Measurements from ENCODE around the gene ANO1.

ANO1 gene

DNA sequence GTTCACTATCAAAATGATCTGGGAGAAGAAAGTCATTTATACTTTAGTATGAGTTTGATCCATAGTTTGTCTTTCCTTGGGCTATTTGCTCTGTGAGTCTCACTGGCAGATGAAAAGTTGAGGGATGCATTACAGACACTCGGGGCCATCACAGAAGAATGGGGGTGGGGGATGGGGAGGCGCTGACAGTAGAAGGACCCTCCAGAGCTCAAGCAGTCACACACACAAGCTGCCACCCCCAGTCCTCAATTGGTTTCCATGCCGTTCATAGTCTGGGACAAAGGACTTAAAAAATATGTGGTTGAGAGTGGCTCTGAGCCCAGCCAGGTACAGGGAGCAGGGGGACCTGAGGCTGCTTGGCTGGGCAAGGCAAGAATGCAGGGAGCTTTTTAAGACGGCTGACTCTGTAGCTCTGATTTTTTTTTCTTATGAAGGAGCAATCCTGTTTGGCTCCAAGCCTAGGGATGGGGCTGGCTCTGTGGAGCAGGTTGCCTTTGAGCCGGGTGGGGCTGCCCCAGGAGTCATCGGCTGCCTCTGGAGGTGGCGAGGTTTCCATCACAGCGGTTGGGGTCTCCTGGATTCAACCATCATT lies 13.3 kb upstream of the ANO1 start:
- TF ChIP-seq ZBTB7A (IDR thresholded peaks at IDR 0.05; ENCODE audit: low read depth) (no peak), TAF1 (IDR thresholded peaks at IDR 0.05; ENCODE audit: low read depth) (no peak), CEBPB (IDR thresholded peaks at IDR 0.05) (no peak), FOXM1 (IDR thresholded peaks at IDR 0.05; ENCODE audit: borderline replicate concordance, low read depth) (no peak), RAD21 (IDR thresholded peaks at IDR 0.05; ENCODE audit: low read depth) (no peak), MAX (IDR thresholded peaks at IDR 0.05) (no peak), EP300 (IDR thresholded peaks at IDR 0.05; ENCODE audit: borderline replicate concordance) (no peak)

GRCh38 chr11:70065318-70066135 lies 12.6 kb upstream of the ANO1 start:
- TF ChIP-seq EP300 (IDR thresholded peaks at IDR 0.05; ENCODE audit: borderline replicate concordance) = no peak

DNA sequence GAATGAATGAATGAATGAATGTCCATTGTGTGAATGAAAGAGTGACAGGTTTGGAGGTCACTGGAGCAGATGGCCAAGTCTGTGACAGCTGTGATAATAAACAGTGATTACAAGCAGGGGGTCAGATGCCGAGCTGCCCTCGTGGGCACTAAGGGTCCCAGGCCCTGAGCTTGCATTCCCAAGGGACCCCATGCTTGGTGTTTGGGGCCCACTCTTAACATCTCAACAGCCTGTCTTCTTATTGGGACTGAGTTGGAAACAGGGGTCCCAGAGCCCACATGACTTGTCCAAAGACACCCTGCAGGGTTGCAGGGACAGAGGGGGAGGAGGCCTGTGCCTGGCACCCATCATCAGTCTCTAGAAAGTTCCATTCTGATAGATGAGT lies 12.0 kb upstream of the ANO1 start:
- TF ChIP-seq RAD21 (IDR thresholded peaks at IDR 0.05; ENCODE audit: low read depth) (no peak), NFIC (IDR thresholded peaks at IDR 0.05) (no peak), EGR1 (IDR thresholded peaks at IDR 0.05) (no peak), YY1 (IDR thresholded peaks at IDR 0.05; ENCODE audit: low read depth) (no peak), FOXM1 (IDR thresholded peaks at IDR 0.05; ENCODE audit: borderline replicate concordance, low read depth) (no peak), TEAD4 (IDR thresholded peaks at IDR 0.05) (no peak), CEBPB (IDR thresholded peaks at IDR 0.05) (no peak), MAX (IDR thresholded peaks at IDR 0.05) (no peak), CREB1 (IDR thresholded peaks at IDR 0.05; ENCODE audit: low read depth) (no peak), ZBTB7A (IDR thresholded peaks at IDR 0.05; ENCODE audit: low read depth) (no peak), TAF1 (IDR thresholded peaks at IDR 0.05; ENCODE audit: low read depth) (no peak), EP300 (IDR thresholded peaks at IDR 0.05; ENCODE audit: borderline replicate concordance) (no peak), TCF12 (IDR thresholded peaks at IDR 0.05; ENCODE audit: low read depth) (no peak)
- TF ChIP-seq, protein P1, sequence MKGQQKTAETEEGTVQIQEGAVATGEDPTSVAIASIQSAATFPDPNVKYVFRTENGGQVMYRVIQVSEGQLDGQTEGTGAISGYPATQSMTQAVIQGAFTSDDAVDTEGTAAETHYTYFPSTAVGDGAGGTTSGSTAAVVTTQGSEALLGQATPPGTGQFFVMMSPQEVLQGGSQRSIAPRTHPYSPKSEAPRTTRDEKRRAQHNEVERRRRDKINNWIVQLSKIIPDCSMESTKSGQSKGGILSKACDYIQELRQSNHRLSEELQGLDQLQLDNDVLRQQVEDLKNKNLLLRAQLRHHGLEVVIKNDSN (IDR thresholded peaks at IDR 0.05) = no peak
- TF ChIP-seq, protein P2, sequence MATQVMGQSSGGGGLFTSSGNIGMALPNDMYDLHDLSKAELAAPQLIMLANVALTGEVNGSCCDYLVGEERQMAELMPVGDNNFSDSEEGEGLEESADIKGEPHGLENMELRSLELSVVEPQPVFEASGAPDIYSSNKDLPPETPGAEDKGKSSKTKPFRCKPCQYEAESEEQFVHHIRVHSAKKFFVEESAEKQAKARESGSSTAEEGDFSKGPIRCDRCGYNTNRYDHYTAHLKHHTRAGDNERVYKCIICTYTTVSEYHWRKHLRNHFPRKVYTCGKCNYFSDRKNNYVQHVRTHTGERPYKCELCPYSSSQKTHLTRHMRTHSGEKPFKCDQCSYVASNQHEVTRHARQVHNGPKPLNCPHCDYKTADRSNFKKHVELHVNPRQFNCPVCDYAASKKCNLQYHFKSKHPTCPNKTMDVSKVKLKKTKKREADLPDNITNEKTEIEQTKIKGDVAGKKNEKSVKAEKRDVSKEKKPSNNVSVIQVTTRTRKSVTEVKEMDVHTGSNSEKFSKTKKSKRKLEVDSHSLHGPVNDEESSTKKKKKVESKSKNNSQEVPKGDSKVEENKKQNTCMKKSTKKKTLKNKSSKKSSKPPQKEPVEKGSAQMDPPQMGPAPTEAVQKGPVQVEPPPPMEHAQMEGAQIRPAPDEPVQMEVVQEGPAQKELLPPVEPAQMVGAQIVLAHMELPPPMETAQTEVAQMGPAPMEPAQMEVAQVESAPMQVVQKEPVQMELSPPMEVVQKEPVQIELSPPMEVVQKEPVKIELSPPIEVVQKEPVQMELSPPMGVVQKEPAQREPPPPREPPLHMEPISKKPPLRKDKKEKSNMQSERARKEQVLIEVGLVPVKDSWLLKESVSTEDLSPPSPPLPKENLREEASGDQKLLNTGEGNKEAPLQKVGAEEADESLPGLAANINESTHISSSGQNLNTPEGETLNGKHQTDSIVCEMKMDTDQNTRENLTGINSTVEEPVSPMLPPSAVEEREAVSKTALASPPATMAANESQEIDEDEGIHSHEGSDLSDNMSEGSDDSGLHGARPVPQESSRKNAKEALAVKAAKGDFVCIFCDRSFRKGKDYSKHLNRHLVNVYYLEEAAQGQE (IDR thresholded peaks at IDR 0.05; ENCODE audit: low read depth) = no peak

GRCh38 chr11:70066628-70067027 lies 11.5 kb upstream of the ANO1 start:
- TF ChIP-seq ZBTB7A (IDR thresholded peaks at IDR 0.05; ENCODE audit: low read depth) = no peak
- no peak for TF ChIP-seq MAX (IDR thresholded peaks at IDR 0.05)
- TF ChIP-seq, protein P1 (IDR thresholded peaks at IDR 0.05) = no peak
- no peak for TF ChIP-seq YY1 (IDR thresholded peaks at IDR 0.05; ENCODE audit: low read depth)
- TF ChIP-seq CEBPB (IDR thresholded peaks at IDR 0.05) = no peak
- TF ChIP-seq TCF12 (IDR thresholded peaks at IDR 0.05; ENCODE audit: low read depth) = no peak
- TF ChIP-seq EGR1 (IDR thresholded peaks at IDR 0.05) = no peak
- no peak for TF ChIP-seq CREB1 (IDR thresholded peaks at IDR 0.05; ENCODE audit: low read depth)
- no peak for TF ChIP-seq RAD21 (IDR thresholded peaks at IDR 0.05; ENCODE audit: low read depth)
- no peak for TF ChIP-seq FOXM1 (IDR thresholded peaks at IDR 0.05; ENCODE audit: borderline replicate concordance, low read depth)
- TF ChIP-seq, protein P2 (IDR thresholded peaks at IDR 0.05; ENCODE audit: low read depth) = no peak
- no peak for TF ChIP-seq EP300 (IDR thresholded peaks at IDR 0.05; ENCODE audit: borderline replicate concordance)
- no peak for TF ChIP-seq TAF1 (IDR thresholded peaks at IDR 0.05; ENCODE audit: low read depth)
- TF ChIP-seq NFIC (IDR thresholded peaks at IDR 0.05) = no peak

DNA sequence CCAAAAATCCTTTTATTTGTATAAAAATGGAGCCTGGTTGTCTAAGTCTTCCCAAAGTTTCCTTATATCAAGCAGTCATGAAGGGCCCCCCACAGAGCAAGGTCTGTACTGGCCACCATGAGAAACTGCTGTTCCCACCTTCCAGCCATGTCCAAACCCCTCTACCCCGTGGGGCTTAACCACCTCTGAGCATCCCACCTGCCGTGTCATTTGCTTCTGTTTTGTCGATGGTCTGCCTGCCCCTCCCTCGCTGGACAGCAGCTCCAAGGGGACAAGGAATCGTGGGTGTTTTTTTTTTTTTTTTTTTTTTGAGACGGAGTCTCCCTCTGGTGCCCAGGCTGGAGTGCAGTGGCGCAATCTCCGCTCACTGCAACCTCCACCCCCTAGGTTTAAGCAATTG lies 11.1 kb upstream of the ANO1 start:
- no peak for TF ChIP-seq TEAD4 (IDR thresholded peaks at IDR 0.05)
- no peak for TF ChIP-seq EP300 (IDR thresholded peaks at IDR 0.05; ENCODE audit: borderline replicate concordance)
- no peak for TF ChIP-seq CEBPB (IDR thresholded peaks at IDR 0.05)
- TF ChIP-seq, protein P1 (IDR thresholded peaks at IDR 0.05) = no peak
- TF ChIP-seq ZBTB7A (IDR thresholded peaks at IDR 0.05; ENCODE audit: low read depth) = no peak
- TF ChIP-seq FOXM1 (IDR thresholded peaks at IDR 0.05; ENCODE audit: borderline replicate concordance, low read depth) = no peak
- TF ChIP-seq TCF12 (IDR thresholded peaks at IDR 0.05; ENCODE audit: low read depth) = no peak
- TF ChIP-seq TAF1 (IDR thresholded peaks at IDR 0.05; ENCODE audit: low read depth) = no peak
- TF ChIP-seq MAX (IDR thresholded peaks at IDR 0.05) = no peak
- no peak for TF ChIP-seq CREB1 (IDR thresholded peaks at IDR 0.05; ENCODE audit: low read depth)
- TF ChIP-seq, protein P2 (IDR thresholded peaks at IDR 0.05; ENCODE audit: low read depth) = no peak
- no peak for TF ChIP-seq EGR1 (IDR thresholded peaks at IDR 0.05)
- TF ChIP-seq NFIC (IDR thresholded peaks at IDR 0.05) = no peak
- no peak for TF ChIP-seq RAD21 (IDR thresholded peaks at IDR 0.05; ENCODE audit: low read depth)
- no peak for TF ChIP-seq YY1 (IDR thresholded peaks at IDR 0.05; ENCODE audit: low read depth)

All from Ishikawa (cell line).